GM18505 (cell line): ENCODE measurements around the gene TAX1BP3.
A peak's percentile ranks its signal among the peaks of the same experiment; 100 is the strongest.

ENCODE experiments used
- ATAC-seq: cut with Tn5 transposase; IDR thresholded peaks from one replicate; pipeline ENCODE4 v1.9.1; 2021; ENCODE audit not compliant: unreplicated experiment
- POLR2A ChIP-seq: IDR thresholded peaks from 4 replicates; pipeline ENCODE4 v1.6.1; 2011; ENCODE audit warnings: borderline replicate concordance; ENCODE audit not compliant: insufficient read depth, insufficient read length; ENCODE audit errors: extremely low read depth

Gene TAX1BP3

GRCh38 chr17:3678821-3679530 is 10.6 kb upstream of the TAX1BP3 start:
- ATAC-seq: no peak

GRCh38 chr17:3678095-3678820 is 9.9 kb upstream of the TAX1BP3 start:
- TF ChIP-seq POLR2A: no peak
- ATAC-seq: no peak

More at GRCh38 chr17:3678821-3679530, 10.6 kb upstream of the TAX1BP3 start:
- no peak for TF ChIP-seq POLR2A

- TF ChIP-seq POLR2A: no peak
- no peak for ATAC-seq
These were observed 7.5 kb upstream of the TAX1BP3 start for GRCh38 chr17:3675886-3676285.

GRCh38 chr17:3672571-3672970 is 4.2 kb upstream of the TAX1BP3 start:
- ATAC-seq: no peak
- no peak for TF ChIP-seq POLR2A

GRCh38 chr17:3669548-3669947 is 1.2 kb upstream of the TAX1BP3 start:
- TF ChIP-seq POLR2A: no peak
- no peak for ATAC-seq

GRCh38 chr17:3669085-3669347 is 638 bp upstream of the TAX1BP3 start:
- ATAC-seq: peak; percentile 11
- no peak for TF ChIP-seq POLR2A

- TF ChIP-seq POLR2A: no peak
- ATAC-seq: peak; percentile 15
These were observed 756 bp downstream of the TAX1BP3 start for GRCh38 chr17:3667366-3668278.

GRCh38 chr17:3666516-3666915 is 1.9 kb downstream of the TAX1BP3 start:
- no peak for TF ChIP-seq POLR2A
- ATAC-seq: no peak

GRCh38 chr17:3665834-3666233 is 2.5 kb downstream of the TAX1BP3 start:
- ATAC-seq: no peak

GRCh38 chr17:3663102-3664011 is 5.0 kb downstream of the TAX1BP3 start:
- TF ChIP-seq POLR2A: no peak
- no peak for ATAC-seq

More at GRCh38 chr17:3665834-3666233, 2.5 kb downstream of the TAX1BP3 start:
- TF ChIP-seq POLR2A: no peak

- ATAC-seq: no peak
- TF ChIP-seq POLR2A: no peak
These were observed 8.0 kb downstream of the TAX1BP3 start for GRCh38 chr17:3660311-3660891.

GRCh38 chr17:3659541-3660111 is 8.8 kb downstream of the TAX1BP3 start:
- no peak for ATAC-seq
- TF ChIP-seq POLR2A: no peak
